Tibial nerve (tissue), 4 donors: ENCODE measurements around the gene YIF1B.

Source experiments
- EP300 ChIP-seq, 2 donors: sonication (generic); formaldehyde crosslinking; IDR thresholded peaks; one replicate each; pipeline ENCODE4 v1.6.1; 2017; ENCODE audit warnings: antibody characterized with exemption in 2 of 2, mild to moderate bottlenecking in 1 of 2
- TF ChIP-seq, protein P1 (sequence below), 5 experiments: fragments of 200-600 bp in 3 of 5; fragments of 450-650 bp in 2 of 5; sonication (generic) in 3 of 5; IDR thresholded peaks; one replicate each; pipeline ENCODE4 v1.5.1; 2016 to 2019; ENCODE audit warnings: antibody characterized with exemption in 5 of 5, mild to moderate bottlenecking in 3 of 5, moderate library complexity in 2 of 5

DNA sequence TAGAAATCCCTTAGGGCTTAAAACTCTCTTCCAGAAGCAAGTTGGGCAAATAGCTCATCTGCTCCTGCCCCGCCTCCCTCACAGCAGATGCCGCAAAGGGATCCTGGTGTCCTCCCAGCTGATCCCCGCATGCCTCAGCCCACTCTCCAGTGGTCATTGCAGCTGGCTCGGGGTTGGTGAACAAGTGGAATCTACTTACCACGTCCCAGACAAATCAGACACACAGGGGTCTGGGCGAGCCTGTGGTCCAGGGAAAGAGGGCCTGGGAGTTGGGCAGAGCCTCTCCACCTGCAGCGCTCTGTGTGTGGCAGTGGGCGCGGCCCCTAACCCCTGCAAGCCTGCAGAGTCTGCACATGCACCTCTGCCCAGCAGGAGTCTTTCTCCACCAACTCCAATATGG lies 22.5 kb downstream of the YIF1B start:
- TF ChIP-seq, protein P1, sequence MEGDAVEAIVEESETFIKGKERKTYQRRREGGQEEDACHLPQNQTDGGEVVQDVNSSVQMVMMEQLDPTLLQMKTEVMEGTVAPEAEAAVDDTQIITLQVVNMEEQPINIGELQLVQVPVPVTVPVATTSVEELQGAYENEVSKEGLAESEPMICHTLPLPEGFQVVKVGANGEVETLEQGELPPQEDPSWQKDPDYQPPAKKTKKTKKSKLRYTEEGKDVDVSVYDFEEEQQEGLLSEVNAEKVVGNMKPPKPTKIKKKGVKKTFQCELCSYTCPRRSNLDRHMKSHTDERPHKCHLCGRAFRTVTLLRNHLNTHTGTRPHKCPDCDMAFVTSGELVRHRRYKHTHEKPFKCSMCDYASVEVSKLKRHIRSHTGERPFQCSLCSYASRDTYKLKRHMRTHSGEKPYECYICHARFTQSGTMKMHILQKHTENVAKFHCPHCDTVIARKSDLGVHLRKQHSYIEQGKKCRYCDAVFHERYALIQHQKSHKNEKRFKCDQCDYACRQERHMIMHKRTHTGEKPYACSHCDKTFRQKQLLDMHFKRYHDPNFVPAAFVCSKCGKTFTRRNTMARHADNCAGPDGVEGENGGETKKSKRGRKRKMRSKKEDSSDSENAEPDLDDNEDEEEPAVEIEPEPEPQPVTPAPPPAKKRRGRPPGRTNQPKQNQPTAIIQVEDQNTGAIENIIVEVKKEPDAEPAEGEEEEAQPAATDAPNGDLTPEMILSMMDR (IDR thresholded peaks at IDR 0.05): no peak
- no peak for TF ChIP-seq EP300 (IDR thresholded peaks at IDR 0.05)
